ENCODE measurements around the gene CBLN1. TPM values are rescaled to one million over a fixed set of nuclear protein-coding genes. Genes with fewer than 3 reads are reported as not detected.
"Not testable (repeated sequence)": the region's sequence is repeated elsewhere in the genome, so short reads cannot be mapped to it uniquely, and the experiment has no call there.

CBLN1 gene
- polyA plus RNA-seq, 4 donors = 0.34 to 0.36 (median 0.35) TPM

- DNase-seq (ENCODE audit: low read depth in 4 of 4, low spot score in 3 of 4) = no peak
Measured at GRCh38 chr16:49277766-49278566, 3.7 kb downstream of the CBLN1 start.

GRCh38 chr16:49277386-49277742 is 4.3 kb downstream of the CBLN1 start:
- DNase-seq (ENCODE audit: low read depth in 4 of 4, low spot score in 3 of 4) = no peak

- no peak for DNase-seq (ENCODE audit: low read depth in 4 of 4, low spot score in 3 of 4)
Measured at GRCh38 chr16:49276646-49277385, 4.8 kb downstream of the CBLN1 start.

DNA sequence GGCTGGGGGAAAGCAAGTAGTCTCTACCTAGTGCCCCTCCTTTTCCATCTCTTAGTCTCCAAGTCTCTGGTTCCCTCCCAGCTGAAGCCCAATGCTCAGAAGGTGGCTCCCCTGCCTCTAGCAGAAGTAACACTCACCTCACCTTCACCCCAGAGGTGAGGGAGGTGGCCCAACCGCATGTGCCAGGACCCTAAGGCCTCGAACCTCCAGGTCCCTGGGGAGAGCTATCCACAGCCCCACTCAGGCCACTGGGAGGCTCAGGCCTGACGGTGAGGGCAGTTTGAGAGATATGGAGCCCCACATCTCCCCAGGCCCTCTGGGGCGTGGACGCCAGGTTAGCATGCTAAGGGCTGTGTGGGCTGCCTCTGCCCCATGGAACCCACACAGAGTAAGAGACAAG is 5.8 kb downstream of the CBLN1 start:
- no peak for DNase-seq (ENCODE audit: low read depth in 4 of 4, low spot score in 3 of 4)

- DNase-seq (ENCODE audit: low read depth in 4 of 4, low spot score in 3 of 4) = no peak
Measured at GRCh38 chr16:49275050-49275730, 6.4 kb downstream of the CBLN1 start.

- DNase-seq (ENCODE audit: low read depth in 4 of 4, low spot score in 3 of 4) = no peak
Measured at GRCh38 chr16:49274591-49274990, 7.0 kb downstream of the CBLN1 start.

DNA sequence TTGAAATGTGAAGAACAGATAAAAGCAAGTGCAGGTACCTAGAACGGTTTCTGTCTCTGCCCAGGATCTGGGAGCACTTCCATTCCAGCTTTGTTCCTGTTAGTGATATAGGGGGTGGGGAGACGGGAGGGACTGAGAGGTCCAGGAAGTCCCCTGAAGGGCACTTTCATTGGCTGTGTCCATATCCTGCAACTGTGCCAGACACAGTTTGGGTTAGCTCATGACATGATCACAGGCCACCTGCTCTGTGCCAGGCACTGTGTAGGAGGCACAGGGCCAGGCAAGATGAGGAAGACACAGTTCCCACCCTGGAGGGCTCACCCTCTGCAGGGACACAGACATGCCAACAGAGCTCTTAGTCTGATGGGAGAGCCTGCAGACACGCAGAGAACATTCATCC is 7.9 kb downstream of the CBLN1 start:
- DNase-seq (ENCODE audit: low read depth in 4 of 4, low spot score in 3 of 4) = no peak

DNA sequence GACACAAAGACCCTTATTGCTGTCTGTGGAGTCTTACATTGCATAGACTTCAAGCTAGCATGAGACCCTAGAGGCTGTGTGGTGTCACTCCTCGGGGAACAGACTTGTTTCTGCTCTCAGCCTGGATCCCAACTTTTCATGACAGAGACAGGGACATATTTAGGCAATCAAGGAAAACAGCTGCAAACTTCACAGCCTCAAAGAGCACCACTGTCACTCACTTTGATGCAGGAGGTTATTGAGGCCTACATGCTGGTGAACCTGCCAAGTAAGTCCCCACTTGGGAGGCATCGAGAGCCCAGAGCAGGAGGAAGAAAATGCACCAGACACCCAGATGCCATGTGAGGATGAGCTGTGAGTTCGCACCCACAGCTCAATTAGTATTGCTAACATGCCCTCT is 10.3 kb downstream of the CBLN1 start:
- no peak for DNase-seq (ENCODE audit: low read depth in 4 of 4, low spot score in 3 of 4)

- DNase-seq (ENCODE audit: low read depth in 4 of 4, low spot score in 3 of 4) = no peak
Measured at GRCh38 chr16:49269201-49269600, 12.4 kb downstream of the CBLN1 start.

DNA sequence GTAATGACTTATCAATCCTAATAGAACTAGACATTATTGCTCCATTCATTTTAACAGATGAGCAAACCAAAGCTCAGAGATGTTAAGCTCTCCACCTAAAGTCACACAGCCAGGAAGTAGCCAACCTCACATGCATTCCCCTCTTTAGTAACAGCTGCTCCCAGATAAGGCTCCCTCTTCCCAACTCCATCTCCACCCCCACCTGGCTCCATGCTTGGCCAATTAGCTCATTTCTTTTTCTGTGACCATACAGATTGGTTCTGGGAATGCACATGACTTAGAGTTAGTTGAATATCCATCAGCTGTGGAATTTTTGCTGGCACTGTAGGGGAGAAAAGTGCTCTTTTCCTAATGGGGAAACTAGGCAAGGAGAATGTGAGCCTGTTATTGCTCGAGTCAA is 13.0 kb downstream of the CBLN1 start:
- no peak for DNase-seq (ENCODE audit: low read depth in 4 of 4, low spot score in 3 of 4)

DNA sequence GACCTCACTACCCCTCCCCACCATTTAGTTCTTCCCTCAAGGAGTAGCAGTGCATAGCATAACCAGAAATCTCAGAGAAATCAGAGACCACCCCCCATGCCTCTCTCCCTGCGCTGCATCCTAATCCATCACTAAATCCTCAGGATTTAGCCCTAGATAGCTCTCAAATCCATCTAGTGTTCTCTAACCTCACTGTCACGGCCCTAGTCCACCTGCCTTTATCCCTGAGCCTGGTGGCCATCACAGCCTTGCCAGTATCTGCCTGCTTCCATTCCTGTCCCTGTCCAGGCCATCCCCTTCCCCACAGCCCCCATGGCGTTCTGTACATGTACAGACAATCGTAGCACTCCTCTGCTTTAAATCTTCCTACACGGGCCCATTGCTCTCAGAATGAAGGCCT is 19.1 kb downstream of the CBLN1 start:
- no peak for DNase-seq (ENCODE audit: low read depth in 4 of 4, low spot score in 3 of 4)

- no peak for DNase-seq (ENCODE audit: low read depth in 4 of 4, low spot score in 3 of 4)
Measured at GRCh38 chr16:49261930-49262329, 19.7 kb downstream of the CBLN1 start.

- no peak for DNase-seq (ENCODE audit: low read depth in 4 of 4, low spot score in 3 of 4)
Measured at GRCh38 chr16:49260956-49261530, 20.6 kb downstream of the CBLN1 start.

DNA sequence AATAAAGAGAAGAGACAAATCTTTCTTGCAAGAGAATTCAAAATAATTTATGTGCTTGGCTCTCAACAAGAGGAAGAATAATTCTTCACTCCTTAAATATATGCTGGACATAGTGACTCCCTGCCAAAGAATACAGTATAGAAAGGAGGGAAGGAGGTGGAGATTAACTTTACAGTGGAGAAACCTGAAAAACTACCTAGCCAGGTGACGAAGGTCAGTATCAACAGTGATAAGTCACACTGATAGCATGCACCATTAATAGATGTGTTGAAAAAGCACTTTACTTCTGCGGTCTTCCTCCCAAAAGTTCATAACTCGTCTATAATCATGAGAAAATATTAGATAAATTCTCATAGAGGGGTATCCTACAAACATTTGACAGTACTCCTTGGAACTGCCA is 21.4 kb downstream of the CBLN1 start:
- DNase-seq (ENCODE audit: low read depth in 4 of 4, low spot score in 3 of 4) = no peak

DNA sequence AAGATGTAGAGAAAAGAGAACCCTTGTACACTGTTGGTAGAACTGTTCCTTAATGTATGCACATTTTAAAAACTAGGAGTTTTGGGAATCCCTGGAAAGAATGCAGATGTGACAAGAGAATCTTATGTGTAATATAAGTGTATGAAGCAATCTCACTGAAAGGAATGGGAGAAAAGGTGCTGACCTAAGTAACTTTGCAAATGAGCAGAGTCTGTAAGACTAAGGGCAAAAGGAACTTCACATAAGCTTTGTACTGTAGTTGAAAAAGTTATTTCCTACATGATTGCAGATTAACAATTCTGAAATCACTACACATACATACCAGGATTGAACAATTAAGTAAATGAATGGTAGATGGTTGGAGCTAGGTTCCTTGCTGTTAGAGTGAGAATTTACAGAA is 22.3 kb downstream of the CBLN1 start:
- no peak for DNase-seq (ENCODE audit: low read depth in 4 of 4, low spot score in 3 of 4)

- DNase-seq (ENCODE audit: low read depth in 4 of 4, low spot score in 3 of 4) = no peak
Measured at GRCh38 chr16:49250689-49251088, 30.9 kb downstream of the CBLN1 start.

DNA sequence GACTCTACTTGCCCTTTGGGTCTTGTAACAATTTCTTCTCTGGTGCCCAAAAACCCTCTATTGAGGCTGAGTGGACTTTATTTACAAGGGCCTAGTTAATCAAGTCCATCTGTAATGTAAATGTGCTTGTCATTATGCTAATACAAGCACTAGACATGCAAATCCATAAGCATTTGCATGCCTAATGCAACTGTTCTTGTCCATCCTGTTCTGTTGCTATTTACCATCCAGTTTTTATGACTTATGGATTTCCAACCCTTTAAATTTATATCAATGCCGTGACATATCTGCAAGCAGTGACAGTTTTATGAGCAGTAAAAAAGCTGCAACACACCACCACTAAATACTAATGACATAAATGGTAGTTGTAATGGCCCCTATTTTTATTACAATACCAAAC is 33.4 kb downstream of the CBLN1 start:
- DNase-seq (ENCODE audit: low read depth in 4 of 4, low spot score in 3 of 4) = no peak

DNA sequence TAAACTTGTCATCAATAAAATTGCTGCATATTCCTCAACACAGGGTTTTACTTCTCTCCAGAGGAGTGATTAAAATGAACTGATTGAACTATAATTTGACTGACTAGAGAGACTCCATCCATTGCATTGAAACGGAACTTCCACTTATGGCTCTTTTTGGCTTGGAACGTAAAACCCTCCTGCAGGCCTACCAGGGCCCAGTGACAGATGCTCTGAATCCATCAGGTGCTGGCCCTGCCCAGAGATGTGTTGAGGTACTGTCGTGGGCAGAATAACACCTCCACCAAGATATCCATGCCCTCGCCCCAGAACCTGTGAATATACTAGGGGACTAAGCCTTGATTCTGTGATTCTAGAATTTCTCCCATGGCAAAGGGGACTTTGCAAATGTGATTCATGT is 45.4 kb downstream of the CBLN1 start:
- no peak for DNase-seq (ENCODE audit: low read depth in 4 of 4, low spot score in 3 of 4)

- DNase-seq (ENCODE audit: low read depth in 4 of 4, low spot score in 3 of 4) = not testable (repeated sequence)
Measured at GRCh38 chr16:49228335-49228734, 53.3 kb downstream of the CBLN1 start.

All from right renal pelvis (tissue), 4 donors.